MM.1S (cell line): ENCODE measurements around the gene HTR1D.

Experiments used
- EZH2 ChIP-seq: fragments of 300-600 bp; sonication (generic); optimal IDR thresholded peaks from 2 replicates; pipeline ENCODE3; 2017; ENCODE audit warnings: low read depth, mild to moderate bottlenecking, antibody characterized with exemption, low read length, mixed read lengths
- TF ChIP-seq, protein P1 (sequence below): fragments of 300-600 bp; sonication (generic); IDR thresholded peaks from 2 replicates; pipeline ENCODE4 v1.5.1; 2016; ENCODE audit warnings: antibody characterized with exemption, low read length, mixed read lengths

DNA sequence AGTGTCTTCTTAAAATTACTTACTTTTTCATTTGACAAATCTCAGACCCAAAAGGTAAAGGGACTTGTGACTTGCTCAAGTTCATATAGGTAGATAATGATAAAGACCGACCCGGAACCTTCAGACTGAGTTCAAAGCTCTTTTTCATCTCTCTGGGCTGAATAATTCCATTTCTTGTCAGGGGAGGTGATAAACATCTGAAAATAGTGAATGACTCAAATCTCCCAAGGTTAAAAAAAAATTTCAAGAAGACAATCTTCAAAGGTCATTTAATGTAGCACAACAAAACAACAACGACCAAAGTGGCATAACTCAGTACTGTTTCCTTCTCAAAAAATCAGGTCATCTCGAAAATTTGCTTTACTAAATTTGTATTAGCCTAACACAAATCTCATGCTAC is 69.2 kb downstream of the HTR1D start:
- TF ChIP-seq EZH2: no peak
- TF ChIP-seq, protein P1, sequence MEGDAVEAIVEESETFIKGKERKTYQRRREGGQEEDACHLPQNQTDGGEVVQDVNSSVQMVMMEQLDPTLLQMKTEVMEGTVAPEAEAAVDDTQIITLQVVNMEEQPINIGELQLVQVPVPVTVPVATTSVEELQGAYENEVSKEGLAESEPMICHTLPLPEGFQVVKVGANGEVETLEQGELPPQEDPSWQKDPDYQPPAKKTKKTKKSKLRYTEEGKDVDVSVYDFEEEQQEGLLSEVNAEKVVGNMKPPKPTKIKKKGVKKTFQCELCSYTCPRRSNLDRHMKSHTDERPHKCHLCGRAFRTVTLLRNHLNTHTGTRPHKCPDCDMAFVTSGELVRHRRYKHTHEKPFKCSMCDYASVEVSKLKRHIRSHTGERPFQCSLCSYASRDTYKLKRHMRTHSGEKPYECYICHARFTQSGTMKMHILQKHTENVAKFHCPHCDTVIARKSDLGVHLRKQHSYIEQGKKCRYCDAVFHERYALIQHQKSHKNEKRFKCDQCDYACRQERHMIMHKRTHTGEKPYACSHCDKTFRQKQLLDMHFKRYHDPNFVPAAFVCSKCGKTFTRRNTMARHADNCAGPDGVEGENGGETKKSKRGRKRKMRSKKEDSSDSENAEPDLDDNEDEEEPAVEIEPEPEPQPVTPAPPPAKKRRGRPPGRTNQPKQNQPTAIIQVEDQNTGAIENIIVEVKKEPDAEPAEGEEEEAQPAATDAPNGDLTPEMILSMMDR: no peak
